Endothelial cell of umbilical vein (primary cell): ENCODE measurements around the gene CTNND1. TPM values are rescaled to one million over a fixed set of nuclear protein-coding genes. Genes with fewer than 3 reads are reported as not detected.

Experiments
- BruUV-seq: library from RNA; stranded (reverse); fragments of 400-500 nt; replicated peaks from 2 replicates; lab custom pipeline; 2021; lab: Mats Ljungman, UMichigan
- CTCF ChIA-PET: fragments of 300-600, 350-600 bp; sonication (Branson Sonifier 250); formaldehyde crosslinking; loops from one replicate; lab custom pipeline; 2021; ENCODE audit warnings: antibody characterized with exemption, inconsistent platforms; lab: Charles Lee
- POLR2A ChIA-PET: fragments of 300-600, 350-600 bp; sonication (Branson Sonifier 250); formaldehyde crosslinking; loops from one replicate; lab custom pipeline; 2021; ENCODE audit warnings: antibody characterized with exemption, inconsistent platforms; lab: Charles Lee
- DNase-seq: peaks from one replicate; pipeline ENCODE4 v3.0.0-alpha.2; 2011; ENCODE audit warnings: low read depth, low spot score
- FAIRE-seq: peaks from 2 replicates; lab custom pipeline; 2011; peaks lifted over from hg19 to GRCh38; lab: Jason Lieb, UNC
- H2AFZ ChIP-seq: 2 replicates; pipeline ENCODE4 v1.6.0; 2012; ENCODE audit warnings: low read depth, low read length, control low read depth, inconsistent platforms
- H3K27ac ChIP-seq: 2 replicates; pipeline ENCODE4 v1.5.1; 2011; ENCODE audit warnings: low read depth, mild to moderate bottlenecking, control low read depth, low read length, moderate library complexity; ENCODE audit not compliant: insufficient read depth
- H3K27me3 ChIP-seq, 2 experiments: 2 replicates each; pipeline versions ENCODE4 v1.6.0 to v1.6.1; 2011; ENCODE audit warnings: low read length in 2 of 2, mixed read lengths in 1 of 2; ENCODE audit not compliant: control insufficient read depth in 2 of 2, insufficient read depth in 2 of 2
- H3K36me3 ChIP-seq, 2 experiments: 2 replicates in 1 of 2; 3 replicates in 1 of 2; pipeline ENCODE4 v1.5.1; 2011; ENCODE audit warnings: low read length in 2 of 2, mild to moderate bottlenecking in 1 of 2, moderate library complexity in 1 of 2; ENCODE audit not compliant: control insufficient read depth in 2 of 2, insufficient read depth in 2 of 2; ENCODE audit errors: extremely low read depth in 1 of 2
- H3K4me1 ChIP-seq: 3 replicates; pipeline ENCODE4 v1.5.1; 2011; ENCODE audit warnings: mild to moderate bottlenecking, low read length; ENCODE audit not compliant: control insufficient read depth, insufficient read depth; ENCODE audit errors: extremely low read depth
- H3K4me2 ChIP-seq: 2 replicates; pipeline ENCODE4 v1.6.1; 2011; ENCODE audit warnings: low read length, control low read depth, mixed read lengths; ENCODE audit not compliant: insufficient read depth
- H3K4me3 ChIP-seq, 3 experiments: fragments of 200-600 bp in 1 of 3; sonication (generic), shearing (Covaris generic) in 1 of 3; replicated peaks in 1 of 3; 2 replicates each; pipeline ENCODE4 v1.5.1; 2011 to 2016; ENCODE audit warnings: control low read depth in 3 of 3, low read length in 3 of 3, mild to moderate bottlenecking in 2 of 3, inconsistent platforms in 1 of 3, low read depth in 1 of 3, moderate library complexity in 1 of 3; ENCODE audit not compliant: insufficient read depth in 1 of 3
- H3K79me2 ChIP-seq: 2 replicates; pipeline ENCODE4 v1.6.0; 2012; ENCODE audit warnings: low read length, inconsistent platforms; ENCODE audit not compliant: control insufficient read depth, insufficient read depth
- H3K9ac ChIP-seq: replicated peaks from 2 replicates; pipeline ENCODE3; 2011; ENCODE audit warnings: low read length, control low read depth; ENCODE audit not compliant: insufficient read depth; ENCODE audit errors: extremely low read depth
- H3K9me1 ChIP-seq: replicated peaks from 3 replicates; pipeline ENCODE4 v1.6.0; 2011; ENCODE audit warnings: mild to moderate bottlenecking, low read length; ENCODE audit not compliant: control insufficient read depth, insufficient read depth; ENCODE audit errors: extremely low read depth
- H3K9me3 ChIP-seq: replicated peaks from 2 replicates; pipeline ENCODE4 v1.5.1; 2012; ENCODE audit warnings: low read length, inconsistent platforms; ENCODE audit not compliant: control insufficient read depth, insufficient read depth
- H4K20me1 ChIP-seq: replicated peaks from 2 replicates; pipeline ENCODE3; 2011; ENCODE audit warnings: mild to moderate bottlenecking, low read length; ENCODE audit not compliant: control insufficient read depth, insufficient read depth; ENCODE audit errors: extremely low read depth
- EZH2 ChIP-seq: IDR thresholded peaks from 2 replicates; pipeline ENCODE4 v1.6.1; 2012; ENCODE audit warnings: borderline replicate concordance, low read depth, mild to moderate bottlenecking, moderate library complexity, low read length, inconsistent platforms; ENCODE audit not compliant: severe bottlenecking
- FOS ChIP-seq: IDR thresholded peaks from 2 replicates; pipeline ENCODE4 v1.6.1; 2011; ENCODE audit warnings: mild to moderate bottlenecking, low read length, moderate library complexity, borderline replicate concordance; ENCODE audit not compliant: insufficient read depth
- GATA2 ChIP-seq: IDR thresholded peaks from 2 replicates; pipeline ENCODE4 v1.7.0; 2011; ENCODE audit warnings: low read depth, mild to moderate bottlenecking, moderate library complexity, mixed read lengths, low read length; ENCODE audit not compliant: insufficient read length, insufficient read depth
- JUN ChIP-seq: IDR thresholded peaks from 2 replicates; pipeline ENCODE4 v1.6.1; 2011; ENCODE audit warnings: borderline replicate concordance, low read depth; ENCODE audit not compliant: insufficient read length, insufficient read depth
- MYC ChIP-seq: IDR thresholded peaks from one replicate; pipeline ENCODE4 v1.6.1; 2011; ENCODE audit warnings: mild to moderate bottlenecking, low read depth, low read length
- POLR2A ChIP-seq: IDR thresholded peaks from 2 replicates; pipeline ENCODE4 v1.6.1; 2012; ENCODE audit warnings: low read depth, mild to moderate bottlenecking, control low read depth, low read length
- POLR2AphosphoS5 ChIP-seq: IDR thresholded peaks from 2 replicates; pipeline ENCODE4 v1.6.1; 2012; ENCODE audit warnings: low read depth, mild to moderate bottlenecking, control low read depth, low read length, moderate library complexity; ENCODE audit not compliant: insufficient read depth
- dilution Hi-C: fragments of 300-500 bp; cut with MboI; formaldehyde crosslinking; loops from one replicate; pipeline ENCODE4 v1.15.0; 2019; ENCODE audit warnings: low sequenced_read_pairs; ENCODE audit not compliant: extremely low pct_ligation_motif_present
- intact Hi-C: fragments of 100-400 bp; cut with micrococcal nuclease; formaldehyde crosslinking; loops from one replicate; pipeline ENCODE4 v1.10.0; 2022
- polyA plus RNA-seq, 4 experiments: library from polyadenylated mRNA; depleted of rRNA in 3 of 4; stranded (reverse) in 3 of 4; unstranded in 1 of 4; fragments of >200 nt; gene quantifications; 2 replicates each; pipeline versions ENCODE4 v1.2.1 to v1.2.3, GENCODE V29; 2011 to 2012; ENCODE audit warnings: missing spikeins in 1 of 4
- total RNA-seq: library from RNA; stranded (reverse); gene quantifications from 2 replicates; pipeline ENCODE4 v1.2.3, GENCODE V29; 2021
- TF ChIP-seq, protein P1 (sequence below), 2 donors: IDR thresholded peaks; 1 replicate in 1 of 2; 2 replicates in 1 of 2; pipeline ENCODE4 v1.5.1; 2011; ENCODE audit warnings: low read length in 2 of 2, mild to moderate bottlenecking in 2 of 2, moderate library complexity in 2 of 2, control low read depth in 1 of 2, inconsistent platforms in 1 of 2, low read depth in 1 of 2; ENCODE audit not compliant: insufficient read depth in 1 of 2; ENCODE audit errors: extremely low read depth in 1 of 2
- TF ChIP-seq, protein P2 (sequence below): IDR thresholded peaks from 2 replicates; pipeline ENCODE4 v1.6.1; 2011; ENCODE audit not compliant: insufficient read depth, insufficient read length

CTNND1 gene
- total and polyA plus RNA-seq, 2 donors (not counting 3 experiments of a cell fraction or from before 2014, with no cell fraction given): 152 to 268 TPM

GRCh38 chr11:57805780-57806179 lies 44.2 kb downstream of the CTNND1 start:
- Histone ChIP-seq H3K4me2 (no peak overlapping the region), H3K4me3 (no peak overlapping the region), H3K36me3 (peaks cover 52 to 55% of the 10 kb centered on the region in 2 experiments), H3K79me2 (peaks cover 46% of the 10 kb centered on the region), H3K27me3 (no peaks in the 10 kb centered on the region), H3K9ac (no peak overlapping the region), H3K27ac (no peak overlapping the region), H3K9me1 (no peaks in the 10 kb centered on the region), H3K4me1 (peaks cover 12% of the 10 kb centered on the region), H3K9me3 (no peaks in the 10 kb centered on the region), H2AFZ (no peak overlapping the region), H4K20me1 (peaks cover 10% of the 10 kb centered on the region)
- FAIRE-seq (no peak), DNase-seq (no peak)
- intact Hi-C loops (loop anchor here (10.0 kb wide), 1 partner anchor 141 kb away; the partner anchor contains the start of gene ZDHHC5), dilution Hi-C loops (loop anchor here (10.0 kb wide), 1 partner anchor 121 kb away; no protein-coding TSS in a partner anchor)
- TF ChIP-seq EZH2 (no peak), MYC (no peak), POLR2A (no peak), FOS (no peak)
- ChIA-PET POLR2A (no interaction called here), CTCF (interaction anchor here (1.1 kb wide), 1 partner anchor 54 kb away, joined by 6 read pairs; the partner anchor contains the start of gene BTBD18)
- BruUV-seq: no TSS peak

- ChIA-PET CTCF (interaction anchor here (2.1 kb wide), 1 partner anchor 474 kb away, joined by 7 read pairs; no protein-coding TSS in a partner anchor), POLR2A (no interaction called here)
- DNase-seq (no peak), FAIRE-seq (no peak)
- no peak overlapping the region for H3K9ac ChIP-seq
- TF ChIP-seq GATA2 (no peak), POLR2A (no peak), JUN (no peak), EZH2 (no peak), FOS (no peak), POLR2AphosphoS5 (no peak)
- TF ChIP-seq, protein P1, sequence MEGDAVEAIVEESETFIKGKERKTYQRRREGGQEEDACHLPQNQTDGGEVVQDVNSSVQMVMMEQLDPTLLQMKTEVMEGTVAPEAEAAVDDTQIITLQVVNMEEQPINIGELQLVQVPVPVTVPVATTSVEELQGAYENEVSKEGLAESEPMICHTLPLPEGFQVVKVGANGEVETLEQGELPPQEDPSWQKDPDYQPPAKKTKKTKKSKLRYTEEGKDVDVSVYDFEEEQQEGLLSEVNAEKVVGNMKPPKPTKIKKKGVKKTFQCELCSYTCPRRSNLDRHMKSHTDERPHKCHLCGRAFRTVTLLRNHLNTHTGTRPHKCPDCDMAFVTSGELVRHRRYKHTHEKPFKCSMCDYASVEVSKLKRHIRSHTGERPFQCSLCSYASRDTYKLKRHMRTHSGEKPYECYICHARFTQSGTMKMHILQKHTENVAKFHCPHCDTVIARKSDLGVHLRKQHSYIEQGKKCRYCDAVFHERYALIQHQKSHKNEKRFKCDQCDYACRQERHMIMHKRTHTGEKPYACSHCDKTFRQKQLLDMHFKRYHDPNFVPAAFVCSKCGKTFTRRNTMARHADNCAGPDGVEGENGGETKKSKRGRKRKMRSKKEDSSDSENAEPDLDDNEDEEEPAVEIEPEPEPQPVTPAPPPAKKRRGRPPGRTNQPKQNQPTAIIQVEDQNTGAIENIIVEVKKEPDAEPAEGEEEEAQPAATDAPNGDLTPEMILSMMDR (IDR thresholded peaks at IDR 0.05; ENCODE audit: extremely low read depth in 1 of 2, insufficient read depth in 1 of 2, low read depth in 1 of 2, low read length in 2 of 2): no peak
- TF ChIP-seq, protein P2, sequence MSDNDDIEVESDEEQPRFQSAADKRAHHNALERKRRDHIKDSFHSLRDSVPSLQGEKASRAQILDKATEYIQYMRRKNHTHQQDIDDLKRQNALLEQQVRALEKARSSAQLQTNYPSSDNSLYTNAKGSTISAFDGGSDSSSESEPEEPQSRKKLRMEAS: no peak
- H3K79me2 ChIP-seq: no peaks in the 10 kb centered on the region
- H3K9me3 ChIP-seq: no peaks in the 10 kb centered on the region
- H2AFZ ChIP-seq: no peak overlapping the region
- intact Hi-C loops (no loop called here), dilution Hi-C loops (no loop called here)
- no peak overlapping the region for H3K27ac ChIP-seq
- H3K36me3 ChIP-seq: peaks cover 45 to 51% of the 10 kb centered on the region in 2 experiments
- no peak overlapping the region for H3K4me3 ChIP-seq
- H3K4me2 ChIP-seq: no peak overlapping the region
- no peaks in the 10 kb centered on the region for H3K27me3 ChIP-seq
- no TSS peak for BruUV-seq
- no peaks in the 10 kb centered on the region for H3K4me1 ChIP-seq
- H3K9me1 ChIP-seq: no peaks in the 10 kb centered on the region
- peaks cover 3% of the 10 kb centered on the region for H4K20me1 ChIP-seq
These were observed 51.0 kb downstream of the CTNND1 start for GRCh38 chr11:57812634-57813033.
